Bone marrow (tissue), 2 donors: ENCODE data around the gene LMO7.

Source experiments
- DNase-seq, 2 donors: peaks; one replicate each; lab custom pipeline; 2025; lab: John Stamatoyannopoulos, UW

Gene LMO7

GRCh38 chr13:75801388-75801945, 165.3 kb downstream of the LMO7 start:
- DNase-seq = no peak

- DNase-seq = no peak
These were observed 166.0 kb downstream of the LMO7 start for GRCh38 chr13:75802161-75802560.

GRCh38 chr13:75803164-75803611, 167.1 kb downstream of the LMO7 start:
- DNase-seq = no peak

- no peak for DNase-seq
These were observed 167.9 kb downstream of the LMO7 start for GRCh38 chr13:75804054-75804453.

- no peak for DNase-seq
These were observed 168.5 kb downstream of the LMO7 start for GRCh38 chr13:75804605-75805004.

- no peak for DNase-seq
These were observed 170.0 kb downstream of the LMO7 start for GRCh38 chr13:75806117-75806516.

GRCh38 chr13:75811361-75811760, 175.2 kb downstream of the LMO7 start:
- no peak for DNase-seq

GRCh38 chr13:75811841-75812240, 175.7 kb downstream of the LMO7 start:
- DNase-seq = no peak

GRCh38 chr13:75812751-75813181, 176.6 kb downstream of the LMO7 start:
- no peak for DNase-seq

GRCh38 chr13:75813323-75813722, 177.2 kb downstream of the LMO7 start:
- DNase-seq = no peak

GRCh38 chr13:75818179-75818967, 182.2 kb downstream of the LMO7 start:
- DNase-seq = no peak

- no peak for DNase-seq
These were observed 182.8 kb downstream of the LMO7 start for GRCh38 chr13:75818968-75819225.

GRCh38 chr13:75825161-75825560, 189.0 kb downstream of the LMO7 start:
- no peak for DNase-seq

GRCh38 chr13:75825594-75825993, 189.5 kb downstream of the LMO7 start:
- DNase-seq = no peak

- DNase-seq = no peak
These were observed 190.3 kb downstream of the LMO7 start for GRCh38 chr13:75826391-75826790.

GRCh38 chr13:75829830-75830229, 193.7 kb downstream of the LMO7 start:
- no peak for DNase-seq

GRCh38 chr13:75830842-75831241, 194.7 kb downstream of the LMO7 start:
- no peak for DNase-seq

- no peak for DNase-seq
These were observed 195.3 kb downstream of the LMO7 start for GRCh38 chr13:75831389-75831788.

GRCh38 chr13:75832812-75833211, 196.7 kb downstream of the LMO7 start:
- DNase-seq = no peak

- no peak for DNase-seq
These were observed 200.3 kb downstream of the LMO7 start for GRCh38 chr13:75836441-75836840.

- no peak for DNase-seq
These were observed 202.4 kb downstream of the LMO7 start for GRCh38 chr13:75838366-75839005.

- no peak for DNase-seq
These were observed 203.3 kb downstream of the LMO7 start for GRCh38 chr13:75839406-75839805.

GRCh38 chr13:75841905-75842304, 205.8 kb downstream of the LMO7 start:
- DNase-seq = no peak

- no peak for DNase-seq
These were observed 206.9 kb downstream of the LMO7 start for GRCh38 chr13:75843074-75843473.
